ENCODE measurements around the gene PPP1R26.
"Not testable (repeated sequence)": the region's sequence is repeated elsewhere in the genome, so short reads cannot be mapped to it uniquely, and the experiment has no call there.

Gene PPP1R26, protein sequence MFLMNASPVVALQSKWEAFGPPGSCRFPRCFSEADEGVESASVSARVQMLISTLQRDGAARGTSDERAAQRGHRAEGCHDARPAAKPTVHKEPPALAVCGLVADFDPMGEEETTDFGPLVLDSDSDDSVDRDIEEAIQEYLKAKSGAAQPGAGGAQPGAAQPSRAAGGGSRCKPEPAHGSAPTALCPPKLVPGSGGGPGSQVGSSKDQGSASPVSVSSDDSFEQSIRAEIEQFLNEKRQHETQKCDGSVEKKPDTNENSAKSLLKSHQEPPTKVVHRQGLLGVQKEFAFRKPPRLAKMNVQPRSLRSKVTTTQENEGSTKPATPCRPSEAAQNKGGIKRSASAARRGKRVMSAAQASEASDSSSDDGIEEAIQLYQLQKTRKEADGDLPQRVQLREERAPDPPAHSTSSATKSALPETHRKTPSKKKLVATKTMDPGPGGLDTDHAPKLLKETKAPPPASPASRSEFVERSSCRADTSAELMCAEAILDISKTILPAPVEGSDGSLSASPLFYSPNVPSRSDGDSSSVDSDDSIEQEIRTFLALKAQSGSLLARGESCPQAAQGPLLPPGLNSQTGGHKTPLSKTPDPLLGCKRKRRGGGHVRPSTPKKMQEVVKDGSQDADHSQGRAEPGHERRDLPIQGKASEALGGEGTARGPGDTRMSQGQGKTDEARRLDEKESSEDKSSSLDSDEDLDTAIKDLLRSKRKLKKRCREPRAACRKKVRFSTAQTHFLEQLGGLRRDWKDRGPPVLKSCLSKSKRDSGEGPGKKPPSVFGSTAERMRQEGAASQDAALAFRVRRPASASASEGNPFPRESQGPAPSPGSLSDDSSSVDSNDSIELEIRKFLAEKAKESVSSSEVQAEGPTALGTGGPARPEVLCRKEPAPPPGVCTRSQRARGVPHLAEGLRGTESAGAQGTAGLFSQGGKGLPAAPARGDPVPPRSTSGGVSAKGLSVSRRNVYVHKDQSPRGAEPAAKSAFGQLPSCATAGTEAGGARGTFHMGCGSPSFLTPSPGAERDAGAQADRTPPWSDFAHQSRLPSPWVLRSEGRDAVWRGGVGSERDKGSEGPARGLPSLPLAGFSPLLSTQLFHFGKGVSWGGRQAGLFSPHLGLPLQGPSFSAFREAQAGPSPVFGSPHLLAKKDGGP (N-terminal part only)

GRCh38 chr9:135479469-135480052 lies at the start of gene PPP1R26:
PPP1R26 (plus strand) TSS chr9:135479782; CDS start chr9:135484511, 4,729 bp downstream.
- DNase-seq, result no peak

DNA sequence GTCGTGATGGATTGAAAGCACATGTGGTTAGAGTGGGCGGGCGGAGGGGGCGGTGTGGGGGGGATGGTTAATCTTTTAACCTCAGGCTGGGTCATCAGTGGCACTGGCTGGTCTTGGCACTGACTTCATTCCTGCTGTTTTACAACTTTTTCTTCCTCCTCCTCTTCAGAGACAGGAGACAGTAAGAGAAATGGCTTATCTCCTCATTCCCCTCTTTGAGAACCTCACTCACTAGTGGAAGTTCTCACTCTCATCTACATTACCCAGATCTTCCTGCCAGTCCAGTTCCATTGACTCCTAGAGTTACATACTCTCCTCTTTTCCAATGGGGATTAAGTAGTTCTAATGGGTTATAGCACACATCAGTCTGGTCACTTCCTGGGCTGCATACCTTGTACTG lies 42.3 kb upstream of the PPP1R26 start:
- no peak for DNase-seq

- DNase-seq, result not testable (repeated sequence)
Measured at GRCh38 chr9:135437696-135438095, 41.9 kb upstream of the PPP1R26 start.

DNA sequence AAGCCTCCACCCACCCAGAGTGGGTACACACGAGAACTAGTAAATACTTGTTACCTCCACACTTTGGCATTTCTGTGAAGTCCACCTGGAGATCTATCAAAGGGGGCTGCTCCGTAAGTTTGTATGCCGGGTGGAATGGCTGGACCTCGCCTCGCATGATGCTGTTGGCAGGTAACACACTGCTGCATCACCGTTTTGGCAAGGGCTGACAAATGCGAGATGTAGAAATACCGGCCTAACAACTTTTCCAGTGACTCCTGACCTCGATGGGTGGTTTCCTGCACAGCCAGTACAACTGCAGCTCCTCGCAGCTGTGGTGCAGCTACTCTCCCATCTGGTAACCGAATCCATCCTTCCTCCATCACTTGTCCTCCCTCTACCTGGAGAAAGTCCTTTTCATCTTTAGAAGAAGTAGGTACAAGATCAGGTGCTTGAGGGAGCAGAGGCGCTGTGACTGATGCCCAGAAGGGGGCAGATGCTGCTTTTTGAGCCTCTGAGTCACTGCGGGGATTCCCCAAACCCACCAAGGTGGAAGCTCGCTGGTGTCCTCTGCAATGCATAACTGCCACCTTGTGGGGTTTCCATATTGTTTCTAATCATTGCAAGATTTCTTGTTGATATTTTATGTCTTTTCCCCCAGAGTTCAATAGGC lies 40.9 kb upstream of the PPP1R26 start:
- DNase-seq, result peak in 1 of 2 donors; percentile 9

- not testable (repeated sequence) for DNase-seq
Measured at GRCh38 chr9:135439514-135439913, 40.1 kb upstream of the PPP1R26 start.

DNA sequence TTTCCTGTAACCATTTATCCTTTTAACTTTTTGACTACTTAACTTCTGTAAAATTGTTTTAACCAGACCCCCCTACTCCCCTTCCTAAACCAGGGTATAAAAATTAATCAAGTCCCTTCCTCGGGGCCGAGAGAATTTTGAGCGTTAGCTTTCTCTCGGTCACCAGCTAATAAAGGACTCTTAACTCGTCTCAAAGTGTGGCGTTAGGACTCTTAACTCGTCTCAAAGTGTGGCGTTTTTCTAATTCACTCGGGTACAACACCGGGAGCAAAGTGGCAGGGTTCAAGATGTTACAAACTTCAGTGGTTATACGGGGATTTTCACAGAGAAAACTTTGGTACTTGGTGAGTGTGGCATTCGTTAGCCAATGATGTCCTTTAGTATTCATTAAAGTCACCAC lies 39.7 kb upstream of the PPP1R26 start:
- DNase-seq, result no peak

DNA sequence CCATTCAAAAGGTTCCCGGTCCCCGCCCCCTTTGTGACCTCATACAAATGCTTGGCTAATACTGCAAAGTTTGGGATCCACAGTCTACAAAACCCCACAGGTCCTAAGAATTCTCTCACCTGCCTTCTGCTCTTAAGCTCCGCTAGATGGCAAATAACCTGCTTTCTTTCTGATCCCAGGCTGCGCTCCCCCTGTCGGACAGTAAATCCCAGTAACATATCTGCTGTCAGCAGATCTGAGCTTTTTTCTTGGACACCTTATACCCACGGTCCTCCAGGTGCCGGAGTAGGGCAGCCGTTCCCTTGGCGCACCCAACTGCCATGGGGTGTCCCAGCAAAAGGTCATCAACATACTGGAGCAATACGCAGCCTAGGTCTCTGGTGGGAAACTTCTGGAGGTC lies 39.0 kb upstream of the PPP1R26 start:
- no peak for DNase-seq

DNA sequence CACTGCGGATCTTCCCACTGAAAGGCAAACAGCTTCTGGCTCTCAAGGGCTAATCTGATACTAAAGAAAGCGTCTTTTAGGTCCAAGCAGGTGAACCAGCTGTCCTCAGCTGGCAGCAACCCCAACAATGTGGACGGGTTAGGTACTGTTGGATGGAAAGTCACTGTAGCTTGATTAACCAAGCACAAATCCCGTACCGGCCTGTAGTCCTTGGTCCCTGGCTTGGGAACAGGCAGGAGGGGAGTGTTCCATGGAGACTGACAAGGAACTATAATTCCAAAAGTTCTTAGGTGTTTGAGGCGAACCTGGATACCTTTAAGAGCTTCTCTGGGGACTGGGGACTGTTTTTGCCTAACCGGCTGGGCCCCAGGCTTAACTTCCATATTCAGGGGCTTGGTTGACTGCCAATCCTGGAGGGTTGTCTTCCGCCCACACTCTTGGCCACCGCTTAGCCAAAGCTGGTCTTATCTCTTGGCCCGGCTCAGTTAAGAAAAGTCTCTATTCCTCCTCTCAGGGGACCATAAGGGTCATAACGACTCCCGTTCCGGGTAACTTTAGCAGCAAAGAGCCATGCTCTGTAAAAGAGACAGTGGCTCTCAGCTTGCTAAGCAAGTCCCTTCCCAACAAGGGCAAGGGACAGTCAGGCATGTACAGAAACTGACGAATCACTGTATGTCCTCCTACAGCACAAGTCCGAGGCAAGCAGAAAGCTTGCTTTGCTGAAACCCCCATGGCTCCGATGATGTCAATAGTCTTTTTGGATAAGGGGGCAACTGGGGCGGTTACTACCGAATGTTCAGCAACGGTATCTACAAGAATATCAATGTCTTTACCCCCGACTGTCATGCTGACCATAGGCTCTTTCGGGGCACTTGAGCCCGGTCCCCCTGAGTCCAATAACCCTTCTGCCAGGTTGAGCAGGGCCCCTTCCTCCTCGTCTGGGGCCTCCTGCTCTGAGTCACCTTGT lies 38.2 kb upstream of the PPP1R26 start:
- DNase-seq, result not testable (repeated sequence)

GRCh38 chr9:135442075-135442474 lies 37.5 kb upstream of the PPP1R26 start:
- DNase-seq, result no peak

GRCh38 chr9:135443797-135444425 lies 35.7 kb upstream of the PPP1R26 start:
- DNase-seq, result no peak

DNA sequence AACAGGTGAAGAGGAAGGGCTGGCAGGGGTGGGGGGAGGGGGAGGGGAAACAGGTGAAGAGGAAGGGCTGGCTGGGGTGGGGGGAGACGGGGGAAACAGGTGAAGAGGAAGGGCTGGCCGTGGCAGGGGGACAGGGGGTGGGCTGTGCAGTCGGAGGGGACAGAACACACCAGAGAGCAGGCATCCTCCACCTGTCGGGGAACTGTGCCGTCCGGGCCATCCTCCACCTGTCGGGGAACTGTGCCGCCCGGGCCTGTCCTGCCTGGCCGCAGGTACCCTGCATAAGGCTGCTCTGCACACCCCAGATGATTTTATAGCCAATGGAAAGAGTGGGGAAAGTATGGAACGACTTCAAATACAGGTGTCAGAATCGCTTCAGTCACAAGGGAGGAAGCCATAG lies 32.5 kb upstream of the PPP1R26 start:
- no peak for DNase-seq

DNA sequence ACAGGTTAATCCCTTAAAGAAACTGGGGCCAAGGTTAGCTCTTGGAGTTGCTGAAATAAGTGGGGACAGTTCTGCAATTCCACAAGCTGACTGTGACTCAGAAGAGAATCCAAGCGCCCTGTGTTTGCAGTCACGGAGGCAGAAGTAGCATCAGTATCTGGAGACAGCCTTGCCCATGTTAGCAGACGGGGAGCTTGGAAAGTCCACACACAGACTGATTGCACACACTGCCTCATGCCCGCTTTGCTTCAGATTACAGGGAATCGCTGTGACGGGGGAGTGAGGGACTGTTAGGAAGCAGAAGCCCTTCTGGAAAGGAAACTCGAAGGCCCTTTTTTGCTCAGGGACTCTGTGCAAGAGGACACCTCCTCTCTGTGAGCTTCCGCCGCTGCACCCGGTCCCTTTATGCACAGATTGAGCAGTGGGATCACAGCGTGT lies 30.9 kb upstream of the PPP1R26 start:
- DNase-seq, result no peak

DNA sequence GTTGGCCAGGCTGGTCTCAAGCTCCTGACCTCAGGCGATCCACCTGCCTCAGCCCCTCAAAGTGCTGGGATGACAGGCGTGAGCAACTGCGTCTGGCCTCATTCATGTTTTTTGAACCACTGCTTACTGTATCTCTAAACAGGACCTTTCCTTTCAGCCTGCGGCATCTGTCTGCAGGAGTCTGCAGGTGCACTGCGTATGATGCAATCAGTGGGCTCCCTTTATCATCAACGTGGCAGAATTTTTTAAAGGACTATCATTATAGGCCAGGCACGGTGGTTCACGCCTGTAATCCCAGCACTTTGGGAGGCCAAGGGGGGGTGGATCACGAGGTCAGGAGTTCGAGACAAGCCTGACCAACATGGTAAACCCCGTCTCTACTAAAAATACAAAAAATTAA lies 30.1 kb upstream of the PPP1R26 start:
- not testable (repeated sequence) for DNase-seq

- DNase-seq, result no peak
Measured at GRCh38 chr9:135450956-135451355, 28.6 kb upstream of the PPP1R26 start.

DNA sequence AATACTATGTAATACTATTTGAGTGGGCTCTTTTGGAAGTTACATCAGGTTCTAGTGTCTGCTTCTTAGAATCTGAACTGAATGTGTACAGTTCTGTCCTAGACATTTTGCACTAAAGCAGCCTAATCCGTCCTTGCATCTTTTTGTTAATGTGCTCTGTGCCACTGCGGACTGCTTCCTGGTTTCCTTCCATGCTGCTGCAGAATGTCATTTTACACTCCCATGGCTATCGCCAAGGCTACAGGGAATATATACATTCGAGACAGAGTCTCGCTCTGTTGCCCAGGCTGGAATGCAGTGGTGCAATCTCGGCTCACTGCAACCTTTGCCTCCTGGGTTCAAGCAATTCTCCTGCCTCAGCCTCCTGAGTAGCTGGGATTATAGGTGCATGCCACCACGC lies 27.7 kb upstream of the PPP1R26 start:
- DNase-seq, result not testable (repeated sequence)

GRCh38 chr9:135454737-135455136 lies 24.8 kb upstream of the PPP1R26 start:
- no peak for DNase-seq

GRCh38 chr9:135455401-135456030 lies 24.1 kb upstream of the PPP1R26 start:
- no peak for DNase-seq

DNA sequence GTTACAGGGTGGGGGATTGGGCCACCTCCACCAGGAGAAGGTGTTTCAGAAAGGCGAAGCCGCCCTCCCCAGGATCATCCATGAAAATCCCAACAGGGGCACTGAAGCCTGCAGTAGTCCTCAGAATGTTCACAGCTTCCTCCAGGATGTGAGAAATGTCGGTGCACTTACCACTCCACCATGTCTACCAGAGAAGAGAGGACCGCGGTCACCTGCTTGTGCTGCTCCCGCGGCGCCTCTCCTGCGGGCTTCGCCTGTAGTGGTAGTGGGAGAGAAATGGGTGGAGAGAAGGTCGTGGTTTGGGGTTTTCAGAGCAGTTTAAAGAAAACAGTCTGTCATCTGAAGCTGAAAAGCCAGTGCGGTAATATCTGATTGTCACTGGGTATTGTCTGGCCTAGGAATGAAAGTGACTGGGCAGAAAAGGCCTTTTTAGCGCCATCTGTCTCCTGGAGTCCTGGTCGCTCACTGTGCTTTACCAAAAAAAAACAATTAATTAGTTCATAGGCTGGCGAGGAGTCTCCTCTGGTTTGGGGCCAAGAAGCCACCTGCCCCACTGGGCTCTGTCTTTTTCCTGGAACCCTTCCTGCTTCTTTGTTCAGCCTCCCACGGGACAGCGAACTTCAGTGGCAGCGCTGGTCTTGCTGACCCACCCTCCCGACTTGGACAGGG lies 23.0 kb upstream of the PPP1R26 start:
- no peak for DNase-seq

GRCh38 chr9:135458478-135458877 lies 21.1 kb upstream of the PPP1R26 start:
- DNase-seq, result not testable (repeated sequence)

All from CD4-positive, alpha-beta T cell treated with Interferon alpha-2 for 1 hour (primary cell).